SK-N-SH treated with all-trans-retinoic acid at 6 μM for 48 hours (cell line): Measurements from ENCODE around the gene FAM222B.

ENCODE experiments used
- ATAC-seq: fragments of 200-7000 bp; cut with Tn5 transposase; 3 replicates; pipeline ENCODE4 v1.9.1; 2020; ENCODE audit warnings: mild to moderate bottlenecking, moderate library complexity
- ARNTL ChIP-seq: fragments of 450-650 bp; formaldehyde crosslinking; IDR thresholded peaks from 2 replicates; pipeline ENCODE4 v1.5.0; 2020; ENCODE audit warnings: low read depth, mild to moderate bottlenecking, moderate library complexity, borderline replicate concordance
- BACH2 ChIP-seq: fragments of 250-450 bp; sonication (Bioruptor Pico); IDR thresholded peaks from 2 replicates; pipeline ENCODE4 v1.9.0; 2021; ENCODE audit warnings: mild to moderate bottlenecking, borderline replicate concordance
- ESRRG ChIP-seq: fragments of 250-450 bp; sonication (Bioruptor Pico); IDR thresholded peaks from 2 replicates; pipeline ENCODE4 v1.6.1; 2021; ENCODE audit warnings: mild to moderate bottlenecking
- GLIS3 ChIP-seq: fragments of 250-450 bp; sonication (Bioruptor Pico); IDR thresholded peaks from 2 replicates; pipeline ENCODE4 v1.5.0; 2020; ENCODE audit warnings: mild to moderate bottlenecking, moderate library complexity
- ISL1 ChIP-seq: fragments of 250-450 bp; sonication (Bioruptor Pico); IDR thresholded peaks from 2 replicates; pipeline ENCODE4 v2.1.2; 2022; ENCODE audit warnings: mild to moderate bottlenecking, moderate library complexity
- OSR1 ChIP-seq: fragments of 250-450 bp; sonication (Bioruptor Pico); IDR thresholded peaks from 2 replicates; pipeline ENCODE4 v1.8.0; 2022; ENCODE audit warnings: moderate library complexity, mild to moderate bottlenecking, inconsistent platforms
- PPARA ChIP-seq: fragments of 250-450 bp; sonication (Bioruptor Pico); IDR thresholded peaks from 2 replicates; pipeline ENCODE4 v1.5.0; 2020; ENCODE audit warnings: mild to moderate bottlenecking, borderline replicate concordance
- RARB ChIP-seq: fragments of 250-450 bp; sonication (Bioruptor Pico); IDR thresholded peaks from 2 replicates; pipeline ENCODE4 v1.8.0; 2021; ENCODE audit warnings: mild to moderate bottlenecking, moderate library complexity
- SNAI2 ChIP-seq: fragments of 250-450 bp; sonication (Bioruptor Pico); IDR thresholded peaks from 2 replicates; pipeline ENCODE4 v1.5.0; 2020; ENCODE audit warnings: mild to moderate bottlenecking, moderate library complexity
- TCF4 ChIP-seq: fragments of 250-450 bp; sonication (Bioruptor Pico); IDR thresholded peaks from 2 replicates; pipeline ENCODE4 v1.8.0; 2021; ENCODE audit warnings: mild to moderate bottlenecking, moderate library complexity, borderline replicate concordance
- ZC3H10 ChIP-seq: fragments of 250-450 bp; sonication (Bioruptor Pico); IDR thresholded peaks from 2 replicates; pipeline ENCODE4 v1.5.1; 2021; ENCODE audit warnings: mild to moderate bottlenecking, moderate library complexity
- ZFP3 ChIP-seq: fragments of 250-450 bp; sonication (Bioruptor Pico); IDR thresholded peaks from 2 replicates; pipeline ENCODE4 v1.5.0; 2020; ENCODE audit warnings: mild to moderate bottlenecking, moderate library complexity
- ZNF70 ChIP-seq: fragments of 450-650 bp; formaldehyde crosslinking; IDR thresholded peaks from 2 replicates; pipeline ENCODE4 v1.5.0; 2020; ENCODE audit warnings: mild to moderate bottlenecking, moderate library complexity
- ZNF8 ChIP-seq: fragments of 450-650 bp; formaldehyde crosslinking; IDR thresholded peaks from 2 replicates; pipeline ENCODE4 v1.5.0; 2020; ENCODE audit warnings: mild to moderate bottlenecking, moderate library complexity
- TF ChIP-seq, protein P1 (sequence below): fragments of 250-450 bp; sonication (Bioruptor Pico); IDR thresholded peaks from 2 replicates; pipeline ENCODE4 v1.8.0; 2020; ENCODE audit warnings: mild to moderate bottlenecking, moderate library complexity, borderline replicate concordance
- TF ChIP-seq, protein P2 (sequence below): fragments of 250-450 bp; sonication (Bioruptor Pico); IDR thresholded peaks from 2 replicates; pipeline ENCODE4 v1.8.0; 2021; ENCODE audit warnings: low read depth, mild to moderate bottlenecking, moderate library complexity, borderline replicate concordance
- TF ChIP-seq, protein P3 (sequence below): fragments of 250-450 bp; sonication (Bioruptor Pico); IDR thresholded peaks from 2 replicates; pipeline ENCODE4 v1.5.1; 2021; ENCODE audit warnings: mild to moderate bottlenecking, moderate library complexity
- TF ChIP-seq, protein P4 (sequence below): fragments of 250-450 bp; sonication (Bioruptor Pico); IDR thresholded peaks from 2 replicates; pipeline ENCODE4 v1.5.1; 2020; ENCODE audit warnings: low read depth, mild to moderate bottlenecking, moderate library complexity

FAM222B gene

DNA sequence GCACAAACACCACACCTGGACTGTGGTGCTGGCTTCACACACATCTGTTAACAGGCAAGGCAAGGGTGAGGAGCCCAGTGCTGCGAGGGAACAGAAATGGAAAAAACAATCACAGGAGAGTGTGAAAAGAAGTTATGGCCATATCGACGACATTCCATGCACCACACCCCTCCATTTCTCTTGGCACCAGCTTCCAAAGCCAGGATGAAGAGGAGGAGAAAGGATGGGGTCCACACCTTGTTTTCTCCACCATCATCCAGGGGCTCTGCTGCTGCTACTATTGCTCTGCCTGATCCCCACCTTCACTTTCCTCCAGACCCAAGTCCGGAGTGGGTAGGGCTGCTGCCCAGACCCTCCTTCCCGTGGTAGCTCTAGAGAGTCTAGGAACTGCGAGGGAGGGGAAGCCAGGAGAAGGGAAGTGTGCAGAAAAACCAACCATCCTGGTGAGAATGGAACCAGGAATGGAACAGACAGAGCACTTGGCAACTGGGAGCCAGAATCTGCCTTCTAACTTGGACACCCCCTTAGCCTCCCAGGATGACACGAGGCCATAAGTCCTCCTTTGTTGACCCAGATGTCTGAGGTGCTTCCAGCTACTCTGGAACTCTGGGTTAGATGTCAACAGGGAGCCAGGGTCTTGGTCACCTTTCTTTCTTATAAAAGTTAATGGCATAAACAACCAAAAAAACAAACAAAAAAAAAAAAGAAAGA lies 129.7 kb downstream of the FAM222B start (continued):
- TF ChIP-seq, protein P1, sequence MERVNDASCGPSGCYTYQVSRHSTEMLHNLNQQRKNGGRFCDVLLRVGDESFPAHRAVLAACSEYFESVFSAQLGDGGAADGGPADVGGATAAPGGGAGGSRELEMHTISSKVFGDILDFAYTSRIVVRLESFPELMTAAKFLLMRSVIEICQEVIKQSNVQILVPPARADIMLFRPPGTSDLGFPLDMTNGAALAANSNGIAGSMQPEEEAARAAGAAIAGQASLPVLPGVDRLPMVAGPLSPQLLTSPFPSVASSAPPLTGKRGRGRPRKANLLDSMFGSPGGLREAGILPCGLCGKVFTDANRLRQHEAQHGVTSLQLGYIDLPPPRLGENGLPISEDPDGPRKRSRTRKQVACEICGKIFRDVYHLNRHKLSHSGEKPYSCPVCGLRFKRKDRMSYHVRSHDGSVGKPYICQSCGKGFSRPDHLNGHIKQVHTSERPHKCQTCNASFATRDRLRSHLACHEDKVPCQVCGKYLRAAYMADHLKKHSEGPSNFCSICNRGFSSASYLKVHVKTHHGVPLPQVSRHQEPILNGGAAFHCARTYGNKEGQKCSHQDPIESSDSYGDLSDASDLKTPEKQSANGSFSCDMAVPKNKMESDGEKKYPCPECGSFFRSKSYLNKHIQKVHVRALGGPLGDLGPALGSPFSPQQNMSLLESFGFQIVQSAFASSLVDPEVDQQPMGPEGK (CRISPR knock-in tag), result no peak

DNA sequence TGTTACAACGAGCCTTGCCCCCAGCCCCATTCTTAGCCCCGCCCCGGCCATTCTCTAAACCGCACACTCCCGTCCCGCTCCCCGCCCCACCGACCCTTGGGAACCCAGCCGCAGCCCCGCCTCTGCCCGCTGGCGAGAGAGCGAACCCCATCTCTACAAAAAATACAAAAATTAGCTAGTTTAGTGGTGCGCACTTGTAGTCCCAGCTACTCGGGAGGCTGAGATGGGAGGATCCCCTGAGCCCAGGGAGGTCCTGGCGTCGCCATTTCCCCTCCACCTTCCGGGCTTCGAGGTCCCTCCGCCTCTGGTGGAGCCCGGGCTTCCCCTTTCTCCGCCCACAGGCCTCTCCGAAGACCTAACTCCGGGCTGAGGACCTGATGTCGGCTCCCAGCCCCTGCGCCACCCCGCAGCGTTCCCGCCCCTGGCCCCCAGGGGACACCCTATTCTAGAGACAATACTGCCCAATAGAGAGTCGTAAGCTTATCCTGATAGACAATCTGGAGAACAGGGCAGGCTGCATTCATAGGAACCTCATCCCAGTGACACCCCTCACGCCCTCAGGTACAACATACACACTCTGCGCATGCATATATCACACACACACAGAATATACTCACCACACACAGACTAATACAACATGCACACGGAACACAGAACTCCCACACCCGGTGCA lies 130.4 kb downstream of the FAM222B start:
- no peak for ATAC-seq

DNA sequence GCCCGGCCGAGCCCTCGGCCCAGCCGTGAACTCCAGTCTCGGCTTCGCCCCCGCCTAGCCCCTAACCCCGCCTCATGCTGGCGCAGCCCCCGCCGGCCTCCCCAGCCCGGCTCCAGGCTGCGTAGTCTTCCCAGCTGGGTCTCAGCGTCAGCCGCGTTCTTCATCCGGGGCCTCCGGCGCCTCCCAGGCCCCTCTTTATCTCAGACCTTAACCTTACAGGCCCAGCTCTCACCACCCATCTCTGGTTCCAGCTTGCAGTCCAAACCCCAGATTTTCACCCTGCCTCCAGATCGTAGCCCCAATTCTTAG lies 130.9 kb downstream of the FAM222B start, which contains the start of gene PROCA1:
PROCA1 (minus strand) TSS at position 166 of the 309 bp plus-strand sequence. CDS start 228 bp downstream, outside the sequence.
- ATAC-seq, result no peak
- TF ChIP-seq, protein P2, sequence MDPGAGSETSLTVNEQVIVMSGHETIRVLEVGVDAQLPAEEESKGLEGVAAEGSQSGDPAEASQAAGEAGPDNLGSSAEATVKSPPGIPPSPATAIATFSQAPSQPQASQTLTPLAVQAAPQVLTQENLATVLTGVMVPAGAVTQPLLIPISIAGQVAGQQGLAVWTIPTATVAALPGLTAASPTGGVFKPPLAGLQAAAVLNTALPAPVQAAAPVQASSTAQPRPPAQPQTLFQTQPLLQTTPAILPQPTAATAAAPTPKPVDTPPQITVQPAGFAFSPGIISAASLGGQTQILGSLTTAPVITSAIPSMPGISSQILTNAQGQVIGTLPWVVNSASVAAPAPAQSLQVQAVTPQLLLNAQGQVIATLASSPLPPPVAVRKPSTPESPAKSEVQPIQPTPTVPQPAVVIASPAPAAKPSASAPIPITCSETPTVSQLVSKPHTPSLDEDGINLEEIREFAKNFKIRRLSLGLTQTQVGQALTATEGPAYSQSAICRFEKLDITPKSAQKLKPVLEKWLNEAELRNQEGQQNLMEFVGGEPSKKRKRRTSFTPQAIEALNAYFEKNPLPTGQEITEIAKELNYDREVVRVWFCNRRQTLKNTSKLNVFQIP (CRISPR knock-in tag), result no peak
- TF ChIP-seq, protein P1 (CRISPR knock-in tag), result no peak
- TF ChIP-seq ZFP3 (CRISPR knock-in tag) (no peak), RARB (CRISPR knock-in tag) (no peak), BACH2 (CRISPR knock-in tag) (no peak), ZNF70 (CRISPR knock-in tag) (no peak), GLIS3 (no peak), SNAI2 (no peak), ARNTL (CRISPR knock-in tag) (no peak), PPARA (CRISPR knock-in tag) (no peak)
- TF ChIP-seq, protein P3, sequence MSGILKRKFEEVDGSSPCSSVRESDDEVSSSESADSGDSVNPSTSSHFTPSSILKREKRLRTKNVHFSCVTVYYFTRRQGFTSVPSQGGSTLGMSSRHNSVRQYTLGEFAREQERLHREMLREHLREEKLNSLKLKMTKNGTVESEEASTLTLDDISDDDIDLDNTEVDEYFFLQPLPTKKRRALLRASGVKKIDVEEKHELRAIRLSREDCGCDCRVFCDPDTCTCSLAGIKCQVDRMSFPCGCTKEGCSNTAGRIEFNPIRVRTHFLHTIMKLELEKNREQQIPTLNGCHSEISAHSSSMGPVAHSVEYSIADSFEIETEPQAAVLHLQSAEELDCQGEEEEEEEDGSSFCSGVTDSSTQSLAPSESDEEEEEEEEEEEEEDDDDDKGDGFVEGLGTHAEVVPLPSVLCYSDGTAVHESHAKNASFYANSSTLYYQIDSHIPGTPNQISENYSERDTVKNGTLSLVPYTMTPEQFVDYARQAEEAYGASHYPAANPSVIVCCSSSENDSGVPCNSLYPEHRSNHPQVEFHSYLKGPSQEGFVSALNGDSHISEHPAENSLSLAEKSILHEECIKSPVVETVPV (CRISPR knock-in tag), result no peak

More for the DNA sequence above, 130.4 kb downstream of the FAM222B start:
- TF ChIP-seq TCF4 (CRISPR knock-in tag) (no peak), ESRRG (CRISPR knock-in tag) (no peak), ARNTL (CRISPR knock-in tag) (no peak), RARB (CRISPR knock-in tag) (no peak), ZC3H10 (no peak), ZNF70 (CRISPR knock-in tag) (no peak), PPARA (CRISPR knock-in tag) (no peak), OSR1 (CRISPR knock-in tag) (no peak), SNAI2 (no peak), ZNF8 (no peak), ISL1 (CRISPR knock-in tag) (no peak), BACH2 (CRISPR knock-in tag) (no peak)
- TF ChIP-seq, protein P4, sequence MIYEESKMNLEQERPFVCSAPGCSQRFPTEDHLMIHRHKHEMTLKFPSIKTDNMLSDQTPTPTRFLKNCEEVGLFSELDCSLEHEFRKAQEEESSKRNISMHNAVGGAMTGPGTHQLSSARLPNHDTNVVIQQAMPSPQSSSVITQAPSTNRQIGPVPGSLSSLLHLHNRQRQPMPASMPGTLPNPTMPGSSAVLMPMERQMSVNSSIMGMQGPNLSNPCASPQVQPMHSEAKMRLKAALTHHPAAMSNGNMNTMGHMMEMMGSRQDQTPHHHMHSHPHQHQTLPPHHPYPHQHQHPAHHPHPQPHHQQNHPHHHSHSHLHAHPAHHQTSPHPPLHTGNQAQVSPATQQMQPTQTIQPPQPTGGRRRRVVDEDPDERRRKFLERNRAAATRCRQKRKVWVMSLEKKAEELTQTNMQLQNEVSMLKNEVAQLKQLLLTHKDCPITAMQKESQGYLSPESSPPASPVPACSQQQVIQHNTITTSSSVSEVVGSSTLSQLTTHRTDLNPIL, result no peak
- TF ChIP-seq, protein P1 (CRISPR knock-in tag), result no peak
- TF ChIP-seq, protein P3 (CRISPR knock-in tag), result no peak
- TF ChIP-seq, protein P2 (CRISPR knock-in tag), result no peak
